ENCODE measurements around the gene CADM4.

GRCh38 chr19:43673637-43674036 lies 34.0 kb upstream of the CADM4 start:
- TF ChIP-seq SP1 (IDR thresholded peaks at IDR 0.05) (no peak), CTCF (IDR thresholded peaks at IDR 0.05; ENCODE audit: low read depth, low read length, missing input control) (no peak), REST (IDR thresholded peaks at IDR 0.05) (no peak), RAD21 (IDR thresholded peaks at IDR 0.05) (no peak), YY1 (IDR thresholded peaks at IDR 0.05) (no peak), JUND (IDR thresholded peaks at IDR 0.05) (no peak)

Data from liver (tissue), 3 donors.